ENCODE data around the gene MFRP. TPM values are rescaled to one million over a fixed set of nuclear protein-coding genes. Genes with fewer than 3 reads are reported as not detected.
A peak's percentile ranks its signal among the peaks of the same experiment; 100 is the strongest.

Gene MFRP
- total and polyA plus RNA-seq, 10 of the 15 experiments (the other 5 are each of a cell fraction or from before 2014, with no cell fraction given): not detected

- TF ChIP-seq SMC3 (IDR thresholded peaks at IDR 0.05; ENCODE audit: borderline replicate concordance, low read length): peak; percentile 36; the same call in 1 of the 2 replicates
- no peak for TF ChIP-seq WRNIP1 (IDR thresholded peaks at IDR 0.05; ENCODE audit: borderline replicate concordance, low read depth, low read length)
- TF ChIP-seq NR2C1 (IDR thresholded peaks at IDR 0.05): no peak
- TF ChIP-seq, protein P1, sequence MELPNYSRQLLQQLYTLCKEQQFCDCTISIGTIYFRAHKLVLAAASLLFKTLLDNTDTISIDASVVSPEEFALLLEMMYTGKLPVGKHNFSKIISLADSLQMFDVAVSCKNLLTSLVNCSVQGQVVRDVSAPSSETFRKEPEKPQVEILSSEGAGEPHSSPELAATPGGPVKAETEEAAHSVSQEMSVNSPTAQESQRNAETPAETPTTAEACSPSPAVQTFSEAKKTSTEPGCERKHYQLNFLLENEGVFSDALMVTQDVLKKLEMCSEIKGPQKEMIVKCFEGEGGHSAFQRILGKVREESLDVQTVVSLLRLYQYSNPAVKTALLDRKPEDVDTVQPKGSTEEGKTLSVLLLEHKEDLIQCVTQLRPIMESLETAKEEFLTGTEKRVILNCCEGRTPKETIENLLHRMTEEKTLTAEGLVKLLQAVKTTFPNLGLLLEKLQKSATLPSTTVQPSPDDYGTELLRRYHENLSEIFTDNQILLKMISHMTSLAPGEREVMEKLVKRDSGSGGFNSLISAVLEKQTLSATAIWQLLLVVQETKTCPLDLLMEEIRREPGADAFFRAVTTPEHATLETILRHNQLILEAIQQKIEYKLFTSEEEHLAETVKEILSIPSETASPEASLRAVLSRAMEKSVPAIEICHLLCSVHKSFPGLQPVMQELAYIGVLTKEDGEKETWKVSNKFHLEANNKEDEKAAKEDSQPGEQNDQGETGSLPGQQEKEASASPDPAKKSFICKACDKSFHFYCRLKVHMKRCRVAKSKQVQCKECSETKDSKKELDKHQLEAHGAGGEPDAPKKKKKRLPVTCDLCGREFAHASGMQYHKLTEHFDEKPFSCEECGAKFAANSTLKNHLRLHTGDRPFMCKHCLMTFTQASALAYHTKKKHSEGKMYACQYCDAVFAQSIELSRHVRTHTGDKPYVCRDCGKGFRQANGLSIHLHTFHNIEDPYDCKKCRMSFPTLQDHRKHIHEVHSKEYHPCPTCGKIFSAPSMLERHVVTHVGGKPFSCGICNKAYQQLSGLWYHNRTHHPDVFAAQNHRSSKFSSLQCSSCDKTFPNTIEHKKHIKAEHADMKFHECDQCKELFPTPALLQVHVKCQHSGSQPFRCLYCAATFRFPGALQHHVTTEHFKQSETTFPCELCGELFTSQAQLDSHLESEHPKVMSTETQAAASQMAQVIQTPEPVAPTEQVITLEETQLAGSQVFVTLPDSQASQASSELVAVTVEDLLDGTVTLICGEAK (IDR thresholded peaks at IDR 0.05; ENCODE audit: borderline replicate concordance): no peak
- TF ChIP-seq PML (IDR thresholded peaks at IDR 0.05; ENCODE audit: low read length): no peak
- no peak for TF ChIP-seq ZNF622 (IDR thresholded peaks at IDR 0.05)
- no peak for TF ChIP-seq ETV6 (conservative IDR thresholded peaks at IDR 0.05 in 1 of 2, IDR thresholded peaks at IDR 0.05 in 1 of 2; ENCODE audit: borderline replicate concordance in 1 of 2, low read depth in 1 of 2)
- TF ChIP-seq, protein P2, sequence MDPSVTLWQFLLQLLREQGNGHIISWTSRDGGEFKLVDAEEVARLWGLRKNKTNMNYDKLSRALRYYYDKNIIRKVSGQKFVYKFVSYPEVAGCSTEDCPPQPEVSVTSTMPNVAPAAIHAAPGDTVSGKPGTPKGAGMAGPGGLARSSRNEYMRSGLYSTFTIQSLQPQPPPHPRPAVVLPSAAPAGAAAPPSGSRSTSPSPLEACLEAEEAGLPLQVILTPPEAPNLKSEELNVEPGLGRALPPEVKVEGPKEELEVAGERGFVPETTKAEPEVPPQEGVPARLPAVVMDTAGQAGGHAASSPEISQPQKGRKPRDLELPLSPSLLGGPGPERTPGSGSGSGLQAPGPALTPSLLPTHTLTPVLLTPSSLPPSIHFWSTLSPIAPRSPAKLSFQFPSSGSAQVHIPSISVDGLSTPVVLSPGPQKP (IDR thresholded peaks at IDR 0.05; ENCODE audit: low read depth, low read length): no peak
- TF ChIP-seq TAF1 (IDR thresholded peaks at IDR 0.05; ENCODE audit: borderline replicate concordance, low read depth, low read length): no peak
- TF ChIP-seq, protein P3, sequence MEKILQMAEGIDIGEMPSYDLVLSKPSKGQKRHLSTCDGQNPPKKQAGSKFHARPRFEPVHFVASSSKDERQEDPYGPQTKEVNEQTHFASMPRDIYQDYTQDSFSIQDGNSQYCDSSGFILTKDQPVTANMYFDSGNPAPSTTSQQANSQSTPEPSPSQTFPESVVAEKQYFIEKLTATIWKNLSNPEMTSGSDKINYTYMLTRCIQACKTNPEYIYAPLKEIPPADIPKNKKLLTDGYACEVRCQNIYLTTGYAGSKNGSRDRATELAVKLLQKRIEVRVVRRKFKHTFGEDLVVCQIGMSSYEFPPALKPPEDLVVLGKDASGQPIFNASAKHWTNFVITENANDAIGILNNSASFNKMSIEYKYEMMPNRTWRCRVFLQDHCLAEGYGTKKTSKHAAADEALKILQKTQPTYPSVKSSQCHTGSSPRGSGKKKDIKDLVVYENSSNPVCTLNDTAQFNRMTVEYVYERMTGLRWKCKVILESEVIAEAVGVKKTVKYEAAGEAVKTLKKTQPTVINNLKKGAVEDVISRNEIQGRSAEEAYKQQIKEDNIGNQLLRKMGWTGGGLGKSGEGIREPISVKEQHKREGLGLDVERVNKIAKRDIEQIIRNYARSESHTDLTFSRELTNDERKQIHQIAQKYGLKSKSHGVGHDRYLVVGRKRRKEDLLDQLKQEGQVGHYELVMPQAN (conservative IDR thresholded peaks at IDR 0.05): peak; percentile 96
- TF ChIP-seq BCL11A (IDR thresholded peaks at IDR 0.05; ENCODE audit: low read depth, low read length): no peak
- TF ChIP-seq ZNF274 (IDR thresholded peaks at IDR 0.05; ENCODE audit: insufficient read depth, insufficient read length): no peak
- TF ChIP-seq, protein P4, sequence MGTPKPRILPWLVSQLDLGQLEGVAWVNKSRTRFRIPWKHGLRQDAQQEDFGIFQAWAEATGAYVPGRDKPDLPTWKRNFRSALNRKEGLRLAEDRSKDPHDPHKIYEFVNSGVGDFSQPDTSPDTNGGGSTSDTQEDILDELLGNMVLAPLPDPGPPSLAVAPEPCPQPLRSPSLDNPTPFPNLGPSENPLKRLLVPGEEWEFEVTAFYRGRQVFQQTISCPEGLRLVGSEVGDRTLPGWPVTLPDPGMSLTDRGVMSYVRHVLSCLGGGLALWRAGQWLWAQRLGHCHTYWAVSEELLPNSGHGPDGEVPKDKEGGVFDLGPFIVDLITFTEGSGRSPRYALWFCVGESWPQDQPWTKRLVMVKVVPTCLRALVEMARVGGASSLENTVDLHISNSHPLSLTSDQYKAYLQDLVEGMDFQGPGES (IDR thresholded peaks at IDR 0.05): no peak
- TF ChIP-seq RAD21 (IDR thresholded peaks at IDR 0.05; ENCODE audit: insufficient read depth, low read depth, low read length): peak; percentile 28; the same call in 1 of the 2 replicates
- TF ChIP-seq EGR1 (IDR thresholded peaks at IDR 0.05; ENCODE audit: borderline replicate concordance in 1 of 2, low read depth in 2 of 2, low read length in 2 of 2): no peak
- no peak for TF ChIP-seq NRF1 (conservative IDR thresholded peaks at IDR 0.05; ENCODE audit: low read depth, low read length)
- TF ChIP-seq SUZ12 (IDR thresholded peaks at IDR 0.05; ENCODE audit: unreplicated experiment): no peak
- no peak for TF ChIP-seq ASH2L (IDR thresholded peaks at IDR 0.05; ENCODE audit: borderline replicate concordance, low read depth)
- peak; percentile 50 to 79; a peak in 2 of 4 replicates for TF ChIP-seq BHLHE40 (IDR thresholded peaks at IDR 0.05; ENCODE audit: borderline replicate concordance in 1 of 2, low read depth in 2 of 2, low read length in 1 of 2)
- TF ChIP-seq ZSCAN29 (IDR thresholded peaks at IDR 0.05): no peak
- no peak for TF ChIP-seq RBBP5 (conservative IDR thresholded peaks at IDR 0.05)
- TF ChIP-seq MTA3 (IDR thresholded peaks at IDR 0.05; ENCODE audit: borderline replicate concordance, low read length): no peak
These were observed 34.9 kb upstream of the MFRP start, which contains the start of gene USP2 (continued) for GRCh38 chr11:119381181-119381988.
